ENCODE measurements around the gene FXYD3.

- TF ChIP-seq EZH2 (IDR thresholded peaks at IDR 0.05; ENCODE audit: insufficient read depth, low read length) (no peak), CTCF (IDR thresholded peaks at IDR 0.05; ENCODE audit: insufficient read depth, low read depth, low read length) (no peak)
Observed at GRCh38 chr19:35116072-35116801, 614 bp downstream of the FXYD3 start.

Data from astrocyte (in vitro differentiated cells and primary cell).